Stimulated activated CD4-positive, alpha-beta T cell treated with anti-CD3 and anti-CD28 coated beads, Interleukin-4, amount 100 ng/mL, for 48 hours (primary cell): Measurements from ENCODE around the gene DNASE1L1.

ENCODE experiments used
- DNase-seq, 2 donors: peaks; one replicate each; pipeline ENCODE4 v3.0.0-alpha.2; 2020; ENCODE audit warnings: low read depth in 2 of 2

The DNASE1L1 gene

DNA sequence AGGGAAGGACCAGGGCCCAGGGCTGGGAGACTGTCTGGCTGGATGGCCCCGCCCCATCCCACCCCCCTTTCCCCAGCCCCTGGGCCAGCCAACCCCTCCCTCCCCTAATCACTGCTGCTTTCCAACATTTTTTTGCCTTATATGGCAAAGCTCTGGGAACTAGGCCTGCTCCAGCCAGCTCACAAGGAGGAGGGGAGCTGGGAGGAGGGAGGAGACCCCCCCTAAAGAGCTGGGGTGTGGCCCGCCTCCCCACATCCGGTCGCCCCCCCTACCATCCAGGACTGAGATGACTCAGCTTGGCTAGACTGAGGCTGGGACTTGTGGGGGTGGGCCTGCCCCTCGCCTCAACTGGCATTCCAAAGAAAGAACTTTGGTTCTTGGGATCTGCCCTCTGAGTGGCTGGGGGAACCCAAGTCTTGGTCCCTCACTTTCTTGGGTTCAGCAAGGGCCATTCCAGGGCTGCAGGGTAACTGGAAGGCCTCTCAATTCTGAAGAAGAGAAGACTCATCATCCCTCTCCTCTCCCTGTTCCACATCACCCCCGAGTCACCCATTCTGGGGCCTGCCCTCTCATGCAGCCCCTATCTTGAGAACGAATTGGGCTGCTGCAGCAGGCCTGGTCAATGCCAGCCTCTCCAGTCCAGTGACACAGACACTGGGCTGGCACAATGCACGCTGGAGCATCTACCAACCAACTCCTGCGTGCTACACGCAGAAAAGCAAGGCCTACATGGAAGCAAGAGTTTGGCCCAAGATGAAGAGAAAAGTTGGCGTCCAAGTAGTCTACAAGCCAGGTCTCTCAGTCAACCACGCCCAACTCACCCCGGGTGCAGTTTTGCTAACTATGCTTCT, 39.4 kb downstream of the DNASE1L1 start:
- DNase-seq, result peak; percentile 51 to 59

DNA sequence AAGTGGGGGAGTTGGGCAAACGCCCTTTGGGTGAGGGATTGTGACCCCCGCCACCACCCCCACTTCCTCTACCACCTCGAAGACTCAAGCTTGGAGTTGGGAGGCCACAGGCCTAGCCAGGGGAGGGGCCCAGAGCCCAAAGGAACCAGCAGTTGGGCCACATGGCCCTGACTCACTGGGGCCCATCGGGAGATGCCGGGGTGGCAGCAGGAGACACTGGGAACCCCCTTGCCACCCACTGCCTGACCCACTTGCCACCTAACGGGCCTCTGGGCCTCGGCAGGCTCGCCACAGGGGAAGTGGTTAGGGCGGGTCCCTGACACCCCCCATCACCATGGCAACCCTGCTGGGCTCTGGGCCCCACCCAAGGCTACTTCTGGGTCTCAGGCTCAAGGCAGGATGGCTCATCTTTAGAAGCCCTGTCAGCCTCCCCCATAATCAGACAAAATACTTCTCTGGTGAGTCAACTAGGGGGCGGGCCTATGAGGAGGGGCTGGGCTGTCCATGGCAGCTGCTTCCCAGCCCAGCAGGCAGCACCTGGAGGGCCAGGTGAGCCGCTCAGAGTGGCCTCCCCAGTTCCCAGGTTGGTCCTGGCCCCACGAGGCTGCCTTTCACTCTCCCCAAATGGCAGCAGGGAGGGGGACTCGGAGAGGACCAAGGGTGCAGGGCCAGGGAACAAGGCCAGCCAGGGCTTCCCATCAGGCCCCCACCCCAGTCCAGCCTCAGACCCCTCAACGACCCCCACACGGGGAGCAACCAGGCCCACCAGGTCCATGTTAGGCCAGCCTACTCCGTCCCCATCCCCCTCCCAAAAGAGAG, 40.2 kb downstream of the DNASE1L1 start:
- peak; percentile 80 to 89 for DNase-seq

DNA sequence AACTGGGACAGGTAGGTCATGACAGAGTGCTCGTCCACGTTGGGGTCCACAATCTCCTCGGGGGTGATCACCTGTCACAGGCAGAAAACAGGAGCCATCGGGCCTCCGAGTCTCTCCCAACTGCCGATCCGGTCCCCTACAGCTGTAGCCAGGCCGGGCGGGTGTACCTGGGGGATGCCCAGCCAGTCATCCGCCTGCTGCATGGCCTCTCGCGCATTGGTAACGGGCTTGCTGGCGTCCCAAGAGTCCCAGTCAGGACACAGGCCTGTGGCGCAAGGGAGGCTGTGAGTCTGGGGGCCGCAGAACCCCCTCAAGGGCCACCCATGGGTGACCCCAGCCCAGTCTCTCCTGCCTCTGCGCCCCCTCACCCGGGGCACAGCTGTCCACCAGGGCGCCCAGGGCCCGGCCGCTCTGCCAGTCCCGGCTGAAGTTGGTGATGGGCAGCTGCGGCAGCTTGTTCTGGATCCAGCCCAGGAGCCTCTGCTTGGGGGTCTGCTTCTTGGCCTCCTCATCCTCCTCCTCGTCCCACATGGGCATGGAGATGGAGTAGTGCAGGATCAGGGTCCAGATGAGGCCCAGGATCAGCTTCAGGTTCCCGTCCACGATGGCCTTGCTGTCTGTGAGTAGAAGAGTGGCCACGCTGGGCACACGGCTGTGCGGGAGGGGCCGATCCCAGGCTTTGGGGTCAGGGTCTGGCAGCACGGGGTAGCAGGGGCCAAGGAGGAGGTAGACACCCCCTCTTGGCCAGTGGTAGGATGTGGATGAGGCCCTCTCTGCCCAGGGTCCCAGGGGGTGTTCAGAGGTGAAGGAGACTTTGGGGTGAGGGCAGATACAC, 41.4 kb downstream of the DNASE1L1 start:
- DNase-seq, result no peak

DNA sequence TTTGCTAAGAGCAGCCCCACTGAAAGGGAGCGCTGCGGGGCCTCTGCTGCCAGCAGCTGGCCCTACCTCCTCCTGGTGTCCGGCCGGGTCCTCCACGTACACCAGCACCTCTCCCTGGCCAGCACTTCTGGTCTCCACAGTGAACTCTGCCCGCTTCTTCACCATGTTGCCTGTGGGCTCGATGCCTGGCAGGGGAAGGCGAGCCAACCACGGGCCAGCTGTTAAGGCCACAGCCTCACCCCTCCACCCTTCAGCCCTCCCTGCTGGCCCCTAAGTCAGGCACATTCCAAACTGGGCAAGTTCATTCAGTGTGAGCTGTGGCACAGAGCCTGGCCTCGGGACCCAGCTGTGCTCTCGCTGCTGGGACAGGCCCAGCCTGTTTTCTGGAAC, 42.4 kb downstream of the DNASE1L1 start:
- DNase-seq, result no peak

DNA sequence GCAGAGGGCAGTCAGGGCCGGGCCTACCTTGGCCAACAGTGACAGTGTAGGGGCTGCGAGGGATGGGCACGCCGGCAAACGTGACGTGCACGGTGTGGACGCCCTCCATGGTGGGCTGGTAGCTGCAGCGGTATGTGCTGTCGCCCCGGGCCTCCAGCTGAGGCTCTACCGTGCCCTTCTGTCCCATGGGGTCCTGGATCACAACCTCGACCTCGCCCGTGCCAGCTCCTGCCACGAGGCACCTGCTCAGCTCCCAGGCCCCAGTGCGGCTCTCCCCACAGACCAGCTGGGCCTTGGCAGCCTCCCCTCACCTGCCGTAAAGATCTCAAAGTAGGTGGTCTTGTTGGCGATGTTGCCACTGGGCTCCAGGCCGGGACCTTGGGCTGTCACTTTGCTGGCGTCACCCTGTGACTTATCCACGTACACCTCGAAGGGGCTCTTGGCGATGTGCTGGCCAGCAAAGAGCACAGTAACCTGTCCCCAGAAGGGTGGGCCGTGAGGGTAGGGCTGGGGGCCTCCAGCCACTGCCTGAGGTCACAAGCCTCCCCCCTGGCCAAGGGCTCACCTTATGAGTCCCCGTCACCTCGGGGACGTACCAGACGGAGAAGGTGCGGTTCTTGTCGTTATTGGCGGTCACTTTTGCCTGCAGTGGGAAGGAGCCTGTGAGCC, 42.9 kb downstream of the DNASE1L1 start:
- no peak for DNase-seq

DNA sequence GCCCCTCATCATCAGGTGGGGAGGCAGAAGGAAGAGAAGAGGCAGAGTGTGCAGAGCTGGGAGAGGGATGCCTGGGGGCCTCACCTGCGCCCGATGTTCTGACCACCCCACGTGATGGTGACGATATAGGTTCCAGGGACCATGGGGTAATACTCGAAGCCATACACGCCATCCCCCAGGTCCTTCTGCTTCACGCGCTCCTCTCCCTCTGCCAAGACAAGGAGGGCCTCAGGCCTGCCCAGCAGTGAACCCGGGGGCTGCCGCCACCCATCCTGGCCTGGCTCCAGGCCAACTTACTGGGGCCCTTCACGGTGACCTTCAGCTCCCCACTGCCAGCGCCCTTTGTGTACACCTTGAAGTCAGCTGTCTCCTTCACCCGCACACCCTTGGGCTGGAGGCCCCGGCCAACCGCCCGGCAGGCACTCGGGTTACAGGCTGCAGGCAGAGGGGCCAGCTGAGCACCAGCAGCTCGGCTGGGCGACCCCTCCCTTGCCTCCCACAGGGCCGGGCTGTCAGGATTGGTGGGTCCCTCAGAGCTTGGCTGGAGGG, 43.9 kb downstream of the DNASE1L1 start:
- DNase-seq, result no peak

DNA sequence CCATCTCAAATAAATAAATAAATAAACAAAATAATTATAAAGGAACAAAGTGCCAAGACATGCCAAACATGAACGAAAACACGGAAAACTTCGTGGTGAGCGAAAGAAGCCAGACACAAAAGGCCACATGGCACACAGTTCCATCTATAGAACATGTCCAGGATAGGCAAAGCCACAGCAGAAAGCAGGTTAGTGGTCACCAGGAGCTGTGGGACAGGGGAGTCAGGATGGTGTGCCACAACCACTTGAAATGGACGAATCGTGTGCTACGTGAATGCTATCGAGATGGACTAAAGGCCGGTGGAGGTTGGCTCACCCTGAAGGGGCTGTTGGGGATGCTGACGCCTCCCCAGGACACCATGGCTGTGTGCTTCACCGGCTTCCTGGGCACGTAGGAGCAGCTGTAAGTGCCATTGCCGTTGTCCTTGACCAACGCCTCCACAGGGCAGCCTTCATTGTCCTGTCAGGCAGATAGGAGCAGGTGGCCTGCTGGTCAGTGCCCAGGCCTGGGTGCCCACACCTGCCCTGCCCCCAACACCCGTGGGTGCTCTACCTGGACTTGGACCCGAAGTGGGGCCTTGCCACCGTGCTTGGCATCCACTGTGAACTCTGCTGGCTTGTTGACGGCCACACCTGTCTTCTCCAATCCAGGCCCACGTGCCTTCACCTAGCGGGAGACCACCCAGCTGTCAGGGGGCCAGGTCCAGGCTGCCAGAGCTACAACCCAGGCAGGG, 45.2 kb downstream of the DNASE1L1 start:
- no peak for DNase-seq

DNA sequence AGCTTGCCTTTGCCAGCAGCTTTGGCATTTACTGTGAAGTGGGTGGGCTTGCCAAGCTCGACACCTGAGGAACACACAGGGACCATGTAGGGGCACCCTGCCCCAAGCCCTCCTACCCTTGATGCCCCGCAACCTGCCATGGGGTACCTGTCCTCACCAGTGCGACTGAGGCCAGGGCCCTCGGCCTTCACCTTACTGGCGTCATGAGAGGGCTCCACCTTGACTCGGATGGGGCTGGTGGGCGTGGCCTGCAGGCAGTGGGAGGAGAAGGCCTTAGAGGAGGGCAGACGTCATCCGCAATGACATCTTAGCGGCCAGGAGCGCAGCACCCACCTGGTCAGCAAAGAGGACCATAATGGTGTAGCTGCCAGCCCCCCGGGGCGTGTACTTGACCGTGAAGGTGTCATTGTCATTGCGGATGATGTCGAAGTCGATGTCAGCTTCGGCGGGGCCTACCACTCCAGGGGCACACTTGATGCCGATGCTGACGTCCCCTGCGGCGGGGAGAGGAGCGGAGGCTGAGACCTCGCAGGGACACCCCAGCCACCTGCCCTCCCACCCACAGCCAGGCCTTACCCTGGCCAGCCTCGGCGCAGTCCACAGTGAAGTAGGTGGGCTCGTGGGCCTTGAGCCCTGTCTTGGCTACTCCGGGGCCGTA, 46.8 kb downstream of the DNASE1L1 start:
- no peak for DNase-seq

DNA sequence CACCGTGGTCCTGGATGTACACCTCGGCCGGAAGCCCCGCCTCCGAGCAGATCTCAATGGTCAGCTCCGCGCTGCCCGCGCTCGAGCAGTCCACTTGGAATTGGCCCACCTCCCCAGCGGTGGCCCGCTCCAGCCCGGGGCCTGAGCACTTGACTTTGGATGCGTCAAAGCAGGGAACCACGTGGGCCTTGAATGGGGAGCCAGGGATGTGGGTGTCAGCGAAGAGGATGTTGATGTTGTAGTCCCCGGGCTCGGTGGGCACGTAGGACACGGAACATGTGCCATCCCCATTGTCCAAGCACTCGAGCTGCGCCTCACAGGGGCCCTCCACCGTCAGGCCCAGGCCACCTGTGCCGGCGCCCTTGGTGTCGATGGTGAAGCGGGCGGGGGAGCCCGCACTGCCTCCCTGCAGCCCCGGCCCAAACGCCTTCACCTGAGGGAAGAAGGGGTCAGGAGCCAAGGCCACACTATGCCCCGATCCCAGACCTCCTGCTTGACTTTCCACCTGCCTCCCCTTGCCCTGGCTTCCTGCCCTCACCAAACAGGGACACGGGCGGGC, 48.8 kb downstream of the DNASE1L1 start:
- DNase-seq, result no peak

DNA sequence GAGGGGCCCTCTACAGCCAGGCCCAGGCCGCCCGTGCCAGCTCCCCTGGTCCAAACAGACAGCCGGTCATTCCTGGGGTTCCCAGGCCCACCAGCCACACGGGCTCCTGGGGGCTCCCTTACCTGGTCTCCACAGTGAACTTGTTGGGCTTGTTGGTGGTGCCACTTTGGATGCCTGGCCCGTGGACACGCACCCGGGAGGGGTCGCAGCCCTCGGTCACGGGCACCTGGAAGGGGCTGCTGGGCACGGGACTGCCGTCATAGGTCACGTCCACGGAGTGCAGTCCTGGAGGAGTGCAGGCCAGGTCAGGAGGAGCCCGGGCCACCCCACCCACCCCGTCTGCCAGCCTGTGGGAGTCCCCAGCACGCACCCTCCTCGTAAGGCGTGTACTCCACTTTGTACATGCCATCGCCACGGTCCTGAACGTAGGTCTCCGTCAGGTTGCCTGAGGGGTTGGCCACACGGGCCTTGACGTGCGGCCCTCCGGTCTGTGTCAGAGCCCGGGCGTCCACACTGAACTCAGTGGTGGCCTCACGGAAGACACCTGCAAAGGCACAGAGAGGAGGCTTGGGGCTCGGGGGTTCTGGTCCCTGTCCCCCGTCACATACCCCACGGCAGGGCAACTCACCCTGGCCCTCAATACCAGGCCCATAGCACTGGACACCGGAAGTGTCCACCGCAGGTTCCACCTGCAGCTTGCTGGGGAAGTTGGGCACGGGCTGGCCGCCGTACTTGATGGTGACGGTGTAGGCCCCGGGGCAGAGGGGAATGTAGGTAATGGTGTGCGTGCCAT, 49.5 kb downstream of the DNASE1L1 start:
- DNase-seq, result no peak

DNA sequence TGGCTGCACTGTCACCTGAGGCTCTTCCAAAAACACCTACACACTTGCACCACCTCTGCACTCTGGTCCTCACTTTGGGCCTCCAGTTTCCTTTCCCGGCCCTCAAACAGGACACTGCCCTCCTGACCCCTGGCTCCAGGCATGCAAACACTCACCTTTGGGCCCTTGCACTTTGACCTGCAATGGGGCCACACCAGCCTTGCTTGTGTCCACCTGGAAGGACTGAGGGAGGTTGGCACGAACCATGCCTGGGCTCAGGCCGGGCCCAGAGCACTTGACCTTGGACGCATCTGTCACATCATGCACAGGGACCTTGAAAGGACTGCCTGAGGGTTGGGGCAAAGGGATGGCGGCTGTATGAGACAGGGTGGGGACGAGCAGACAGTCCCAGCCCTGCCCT, 50.2 kb downstream of the DNASE1L1 start:
- no peak for DNase-seq

DNA sequence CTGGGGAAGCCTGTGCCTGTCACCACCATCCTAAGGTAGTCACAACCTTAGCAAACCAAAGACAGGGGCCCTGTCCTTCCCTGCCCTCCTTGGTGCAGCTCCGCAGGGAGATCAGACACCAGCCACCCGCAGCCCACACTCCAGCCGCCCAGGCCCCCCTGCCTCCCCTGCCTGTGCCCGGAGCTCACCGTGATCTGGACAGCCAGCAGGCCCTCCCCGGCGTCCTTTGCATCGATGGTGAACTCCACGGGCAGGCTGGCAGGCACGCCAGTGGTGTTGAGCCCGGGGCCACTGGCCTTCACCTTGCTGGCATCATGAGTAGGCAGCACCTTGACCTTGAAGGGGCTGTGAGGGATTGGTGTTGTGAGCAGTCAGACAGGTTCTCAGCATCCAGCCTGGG, 51.0 kb downstream of the DNASE1L1 start:
- DNase-seq, result no peak

DNA sequence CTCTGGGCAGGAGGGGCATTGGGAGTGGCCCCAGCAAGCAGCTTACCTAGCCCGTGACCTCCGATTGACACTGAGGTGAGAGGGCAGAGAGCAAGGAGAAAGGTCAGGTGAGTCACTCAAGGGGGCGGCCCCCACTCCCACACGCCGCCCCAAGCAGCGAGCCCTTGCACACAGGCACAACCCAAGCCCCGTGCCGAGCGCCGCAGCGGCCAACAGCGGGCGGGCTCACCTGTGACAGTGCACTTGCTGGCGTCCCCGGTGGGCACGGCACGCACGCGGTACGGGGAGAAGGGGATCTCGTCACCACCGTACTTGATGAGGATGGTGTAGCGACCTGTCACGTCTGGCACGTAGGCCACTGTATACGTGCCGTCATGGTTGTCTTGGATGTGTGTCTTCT, 51.8 kb downstream of the DNASE1L1 start:
- no peak for DNase-seq

DNA sequence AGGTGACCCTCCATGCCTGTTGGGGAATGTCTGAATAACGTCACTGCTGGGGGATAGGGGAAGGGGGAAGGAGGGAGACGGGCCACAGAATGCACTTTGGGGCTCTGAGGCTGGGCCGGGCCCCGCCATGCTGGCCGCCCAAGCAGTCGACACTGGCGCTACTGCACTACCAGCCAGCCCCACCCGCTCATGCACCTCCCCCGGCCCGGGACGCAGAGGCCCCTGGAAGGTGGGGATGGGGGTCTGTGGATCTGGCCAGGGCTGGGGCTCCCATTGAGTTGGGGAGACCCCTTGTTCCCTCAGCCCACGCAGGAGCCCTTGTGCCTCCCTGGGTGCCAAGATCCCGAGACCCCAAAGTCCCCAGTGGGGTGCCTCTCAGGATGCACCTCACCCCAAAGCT, 52.5 kb downstream of the DNASE1L1 start:
- no peak for DNase-seq

DNA sequence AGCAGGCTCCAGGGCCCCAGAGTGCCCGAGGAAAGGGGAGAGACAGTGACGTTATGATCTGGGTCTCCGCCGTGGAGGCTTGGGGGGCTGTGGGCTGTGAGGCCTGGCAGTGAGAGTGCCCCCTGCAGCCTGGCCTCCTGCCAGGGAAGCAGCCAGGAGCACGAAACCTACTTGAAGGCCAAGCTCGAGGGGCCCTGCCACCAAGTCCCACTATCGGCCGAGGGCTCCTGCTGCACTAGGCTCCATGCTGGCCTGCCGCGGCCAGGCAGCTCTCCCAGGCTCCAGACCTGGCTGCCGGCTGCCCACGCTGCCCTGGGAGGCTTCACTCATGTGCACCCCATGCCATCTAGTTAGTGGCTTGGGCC, 53.3 kb downstream of the DNASE1L1 start:
- DNase-seq, result no peak

DNA sequence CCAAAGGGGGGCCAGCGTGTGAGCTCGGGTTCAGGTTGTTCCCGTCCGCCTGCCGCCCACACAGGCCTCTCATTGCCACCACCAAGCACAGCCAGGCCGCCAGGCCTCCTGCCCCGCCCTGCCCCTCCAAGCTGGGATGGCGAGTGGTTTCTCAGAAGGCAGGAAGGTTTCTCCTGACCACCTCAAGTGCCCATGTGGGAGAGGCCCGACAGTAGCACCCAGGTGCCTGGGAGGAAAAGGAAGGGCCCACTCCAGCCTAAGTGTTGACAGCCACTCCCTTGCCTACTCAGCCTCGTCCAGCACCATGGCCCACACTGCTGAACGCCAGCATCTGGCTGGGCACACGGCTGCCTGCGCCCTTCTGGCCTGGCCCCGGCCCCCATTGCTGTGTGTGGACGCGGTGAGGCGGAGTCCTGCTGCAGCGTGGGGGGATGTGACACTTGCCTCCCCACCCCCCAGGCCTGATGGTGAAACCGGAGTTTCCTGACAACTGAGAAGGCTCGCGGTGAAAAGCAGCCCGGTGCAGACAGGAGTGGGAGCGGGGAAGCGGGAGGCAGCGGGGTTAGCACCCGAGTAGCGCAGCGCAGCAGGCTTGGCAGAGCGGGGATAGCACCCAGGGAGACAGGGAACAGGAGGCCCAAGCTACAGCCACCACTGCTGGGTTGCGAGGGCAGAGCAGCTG, 53.8 kb downstream of the DNASE1L1 start:
- DNase-seq, result no peak

DNA sequence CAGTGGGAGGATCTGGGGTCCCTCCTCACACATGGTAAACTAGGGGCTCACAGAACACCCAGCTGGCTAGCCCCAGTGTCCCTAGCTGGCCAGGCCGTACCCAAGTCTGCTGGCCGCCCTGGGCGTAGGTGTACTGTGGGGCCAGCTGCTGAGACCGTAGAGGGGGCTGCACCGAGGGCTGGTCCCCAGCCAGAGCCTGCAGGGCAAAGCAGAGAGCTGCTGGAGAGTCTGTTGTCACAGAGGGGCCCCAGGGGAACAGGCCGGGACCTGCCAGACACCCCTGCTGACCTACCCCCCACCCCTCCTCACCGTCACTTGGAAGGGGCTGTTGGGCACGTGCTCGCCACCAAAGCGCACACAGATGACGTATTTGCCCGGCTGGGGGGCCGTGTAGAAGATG, 54.5 kb downstream of the DNASE1L1 start:
- no peak for DNase-seq

DNA sequence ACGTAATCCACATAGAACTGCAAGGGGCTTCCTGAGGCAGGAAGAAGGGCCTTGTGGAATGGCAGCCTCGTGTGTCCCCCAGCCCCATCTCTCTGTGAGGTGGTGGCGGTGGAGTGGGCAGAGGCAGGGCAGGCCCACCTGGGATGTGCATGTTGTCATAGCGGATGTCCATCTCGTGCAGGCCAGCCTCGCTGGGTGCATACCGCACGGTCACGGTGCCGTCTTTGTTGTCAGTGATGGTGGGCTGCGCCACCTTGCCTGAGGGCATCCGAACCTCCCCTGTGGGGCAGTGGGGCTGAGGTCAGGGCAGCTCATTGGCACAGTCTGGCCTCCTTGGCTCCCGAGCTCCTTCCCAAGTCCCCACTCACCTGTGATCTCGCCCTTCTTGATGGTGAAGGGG, 55.0 kb downstream of the DNASE1L1 start:
- no peak for DNase-seq
